Thyroid gland (tissue), 4 donors: ENCODE measurements around the gene ABAT. TPM values are rescaled to one million over a fixed set of nuclear protein-coding genes. Genes with fewer than 3 reads are reported as not detected.

ENCODE experiments used
- DNase-seq, 2 donors: peaks; one replicate each; pipeline ENCODE4 v3.0.0-alpha.2; 2019
- H3K27ac ChIP-seq, 3 donors: fragments of 200-600 bp; sonication (generic); 1 replicate in 2 of 3; 2 replicates in 1 of 3; pipeline ENCODE4 v1.5.1; 2016 to 2019; ENCODE audit warnings: mild to moderate bottlenecking in 1 of 3, moderate library complexity in 1 of 3
- H3K27me3 ChIP-seq: fragments of 200-600 bp; sonication (generic); one replicate; pipeline ENCODE4 v1.5.1; 2019
- H3K36me3 ChIP-seq, 2 donors: fragments of 200-600 bp; sonication (generic); one replicate each; pipeline ENCODE4 v1.5.1; 2016 to 2019
- H3K4me1 ChIP-seq, 2 donors: fragments of 200-600 bp; sonication (generic); one replicate each; pipeline ENCODE4 v1.5.1; 2017 to 2019
- H3K4me3 ChIP-seq, 3 donors: fragments of 200-600 bp; sonication (generic); replicated peaks in 1 of 3; 1 replicate in 2 of 3; 2 replicates in 1 of 3; pipeline ENCODE4 v1.5.1; 2016; ENCODE audit warnings: mild to moderate bottlenecking in 1 of 3
- H3K9me3 ChIP-seq: fragments of 200-600 bp; sonication (generic); one replicate; pipeline ENCODE4 v1.5.1; 2017
- CTCF ChIP-seq, 6 experiments: fragments of 200-600 bp in 3 of 6; fragments of 450-650 bp in 3 of 6; sonication (generic) in 3 of 6; IDR thresholded peaks; one replicate each; pipeline ENCODE4 v1.5.1; 2016 to 2019; ENCODE audit warnings: antibody characterized with exemption in 6 of 6, mild to moderate bottlenecking in 2 of 6, inconsistent platforms in 1 of 6, moderate library complexity in 1 of 6
- POLR2A ChIP-seq, 2 donors: fragments of 450-650 bp; IDR thresholded peaks; one replicate each; pipeline ENCODE4 v1.6.1; 2017; ENCODE audit warnings: antibody characterized with exemption in 2 of 2, mild to moderate bottlenecking in 2 of 2, moderate library complexity in 1 of 2
- WGBS, 2 donors: methylation state at CpG; one replicate each; pipeline ENCODE4 v1.1.5; 2017; 5-methylcytosine and 5-hydroxymethylcytosine counted together
- intact Hi-C: fragments of 100-400 bp; cut with DNase I; formaldehyde crosslinking; loops from one replicate; pipeline ENCODE4 v1.15.1; 2023
- total RNA-seq, 4 donors: library from RNA; depleted of rRNA; stranded (reverse); fragments of >200 nt; gene quantifications; one replicate each; pipeline ENCODE4 v1.2.3, GENCODE V29; 2016

Gene ABAT
- total RNA-seq, 4 donors from 2014 or later: 10.9 to 53.7 (median 35.9) TPM

GRCh38 chr16:8644211-8645140, 29.9 kb upstream of the ABAT start:
- no peak for DNase-seq
- Histone ChIP-seq H3K4me1 (no peaks in the 10 kb centered on the region), H3K27me3 (no peaks in the 10 kb centered on the region), H3K4me3 (no peak overlapping the region), H3K9me3 (no peaks in the 10 kb centered on the region), H3K36me3 (peaks cover 61 to 73% of the 10 kb centered on the region in 2 donors), H3K27ac (no peak overlapping the region)
- TF ChIP-seq POLR2A (IDR thresholded peaks at IDR 0.05) (no peak), CTCF (IDR thresholded peaks at IDR 0.05) (no peak)
- intact Hi-C loops: loop anchor here (10.0 kb wide), 1 partner anchor 70 kb away; no protein-coding TSS in a partner anchor
- 84 to 89% methylated on average over 22 to 29 of the region's 29 CpGs for WGBS, 2 donors

- Histone ChIP-seq H3K36me3 (peaks cover 56 to 66% of the 10 kb centered on the region in 2 donors), H3K4me3 (no peak overlapping the region), H3K4me1 (no peaks in the 10 kb centered on the region), H3K9me3 (no peaks in the 10 kb centered on the region), H3K27ac (no peak overlapping the region), H3K27me3 (no peaks in the 10 kb centered on the region)
- 76 to 87% methylated on average over 11 of the region's 11 CpGs for WGBS, 2 donors
- TF ChIP-seq CTCF (IDR thresholded peaks at IDR 0.05): no peak
- no peak for DNase-seq
- intact Hi-C loops: loop anchor here (10.0 kb wide), 1 partner anchor 70 kb away; no protein-coding TSS in a partner anchor
Measured at GRCh38 chr16:8645141-8645521, 29.3 kb upstream of the ABAT start.

GRCh38 chr16:8645831-8646230, 28.6 kb upstream of the ABAT start:
- H3K36me3 ChIP-seq: peaks cover 55 to 65% of the 10 kb centered on the region in 2 donors
- no peak for DNase-seq
- intact Hi-C loops: loop anchor here (10.0 kb wide), 1 partner anchor 71 kb away; no protein-coding TSS in a partner anchor

GRCh38 chr16:8646326-8647053, 27.9 kb upstream of the ABAT start:
- H3K36me3 ChIP-seq: peaks cover 49 to 58% of the 10 kb centered on the region in 2 donors
- H3K4me1 ChIP-seq: no peaks in the 10 kb centered on the region
- TF ChIP-seq CTCF (IDR thresholded peaks at IDR 0.05): no peak
- no peak for TF ChIP-seq POLR2A (IDR thresholded peaks at IDR 0.05)
- no peak overlapping the region for H3K4me3 ChIP-seq
- H3K27ac ChIP-seq: no peak overlapping the region
- 85 to 90% methylated on average over 12 to 13 of the region's 13 CpGs for WGBS, 2 donors
- no peaks in the 10 kb centered on the region for H3K27me3 ChIP-seq
- intact Hi-C loops: loop anchor here (10.0 kb wide), 1 partner anchor 72 kb away; no protein-coding TSS in a partner anchor
- DNase-seq: no peak
- no peaks in the 10 kb centered on the region for H3K9me3 ChIP-seq

More at GRCh38 chr16:8645831-8646230, 28.6 kb upstream of the ABAT start:
- Histone ChIP-seq H3K27ac (no peak overlapping the region), H3K4me3 (no peak overlapping the region), H3K9me3 (no peaks in the 10 kb centered on the region), H3K27me3 (no peaks in the 10 kb centered on the region), H3K4me1 (no peaks in the 10 kb centered on the region)
- WGBS, 2 donors: 94% methylated on average over 13 of the region's 13 CpGs
- TF ChIP-seq CTCF (IDR thresholded peaks at IDR 0.05): no peak
- no peak for TF ChIP-seq POLR2A (IDR thresholded peaks at IDR 0.05)
